ENCODE measurements around the gene GNG12. TPM values are rescaled to one million over a fixed set of nuclear protein-coding genes. Genes with fewer than 3 reads are reported as not detected.

The GNG12 gene
- total RNA-seq, 1 experiment from 2014 or later, result 360 TPM

GRCh38 chr1:67824766-67825165 is 8.5 kb downstream of the GNG12 start:
- no peak for DNase-seq (ENCODE audit: low read depth, low spot score)
- in situ Hi-C loops (cut with HindIII; ENCODE audit: low pct_unique_long_range_greater_than_20kb, low sequenced_read_pairs), result no loop called here

GRCh38 chr1:67823615-67824014 is 9.7 kb downstream of the GNG12 start:
- no peak for DNase-seq (ENCODE audit: low read depth, low spot score)
- in situ Hi-C loops (cut with HindIII; ENCODE audit: low pct_unique_long_range_greater_than_20kb, low sequenced_read_pairs), result no loop called here

DNA sequence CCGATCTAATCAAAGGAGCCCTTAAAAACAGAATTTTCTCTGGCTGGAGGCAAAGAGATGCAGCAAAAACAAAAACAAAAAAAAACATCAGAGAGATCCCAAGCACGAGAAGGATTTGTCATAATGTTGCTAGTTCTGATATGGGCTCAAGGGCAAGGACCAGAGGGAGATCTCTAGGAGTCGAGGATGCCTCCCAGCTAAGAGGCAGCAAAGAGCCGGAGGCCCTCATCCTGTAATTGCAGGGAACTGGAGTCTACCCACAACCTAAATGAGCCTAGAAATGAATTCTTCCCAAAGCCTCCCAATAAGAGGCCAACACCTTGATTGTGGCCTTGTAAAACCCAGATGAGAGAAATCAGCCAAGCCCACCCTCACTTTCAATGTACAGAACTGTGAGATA is 12.0 kb downstream of the GNG12 start:
- in situ Hi-C loops (cut with HindIII; ENCODE audit: low pct_unique_long_range_greater_than_20kb, low sequenced_read_pairs), result no loop called here
- DNase-seq (ENCODE audit: low read depth, low spot score), result no peak

DNA sequence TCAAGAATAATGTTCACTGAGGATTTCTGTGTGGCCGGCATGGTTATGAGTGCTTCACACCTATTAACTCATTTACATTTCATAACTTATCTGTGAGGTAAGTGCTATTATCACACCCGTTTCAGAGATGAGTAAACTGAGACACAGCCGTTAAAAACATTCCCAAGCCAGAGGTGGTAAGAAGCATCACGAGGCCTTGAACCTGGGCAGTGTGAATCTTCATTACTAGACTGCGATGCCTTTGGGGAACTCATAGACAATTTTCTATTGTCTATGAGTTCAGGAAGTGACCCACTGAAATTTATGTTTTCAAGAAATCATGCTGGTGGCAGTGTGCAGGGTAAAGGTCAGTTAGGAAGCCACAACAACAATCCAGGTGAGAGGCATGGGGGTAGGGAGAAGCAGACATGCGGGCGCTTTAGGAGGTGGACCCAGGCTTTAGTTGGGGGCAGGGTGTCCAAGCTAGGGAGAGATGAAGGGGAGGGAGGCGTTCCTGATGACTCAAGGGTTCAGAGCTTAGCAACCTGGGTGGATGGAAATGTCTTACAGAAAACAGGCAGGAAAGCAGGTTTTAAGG is 14.5 kb downstream of the GNG12 start:
- in situ Hi-C loops (cut with HindIII; ENCODE audit: low pct_unique_long_range_greater_than_20kb, low sequenced_read_pairs), result no loop called here
- no peak for DNase-seq (ENCODE audit: low read depth, low spot score)

GRCh38 chr1:67818162-67818561 is 15.1 kb downstream of the GNG12 start:
- no peak for DNase-seq (ENCODE audit: low read depth, low spot score)
- in situ Hi-C loops (cut with HindIII; ENCODE audit: low pct_unique_long_range_greater_than_20kb, low sequenced_read_pairs), result no loop called here

- no peak for DNase-seq (ENCODE audit: low read depth, low spot score)
- in situ Hi-C loops (cut with HindIII; ENCODE audit: low pct_unique_long_range_greater_than_20kb, low sequenced_read_pairs), result no loop called here
Measured at GRCh38 chr1:67817319-67817718, 15.9 kb downstream of the GNG12 start.

GRCh38 chr1:67816506-67816905 is 16.8 kb downstream of the GNG12 start:
- in situ Hi-C loops (cut with HindIII; ENCODE audit: low pct_unique_long_range_greater_than_20kb, low sequenced_read_pairs), result no loop called here
- no peak for DNase-seq (ENCODE audit: low read depth, low spot score)

GRCh38 chr1:67816095-67816475 is 17.2 kb downstream of the GNG12 start:
- DNase-seq (ENCODE audit: low read depth, low spot score), result no peak
- in situ Hi-C loops (cut with HindIII; ENCODE audit: low pct_unique_long_range_greater_than_20kb, low sequenced_read_pairs), result no loop called here

DNA sequence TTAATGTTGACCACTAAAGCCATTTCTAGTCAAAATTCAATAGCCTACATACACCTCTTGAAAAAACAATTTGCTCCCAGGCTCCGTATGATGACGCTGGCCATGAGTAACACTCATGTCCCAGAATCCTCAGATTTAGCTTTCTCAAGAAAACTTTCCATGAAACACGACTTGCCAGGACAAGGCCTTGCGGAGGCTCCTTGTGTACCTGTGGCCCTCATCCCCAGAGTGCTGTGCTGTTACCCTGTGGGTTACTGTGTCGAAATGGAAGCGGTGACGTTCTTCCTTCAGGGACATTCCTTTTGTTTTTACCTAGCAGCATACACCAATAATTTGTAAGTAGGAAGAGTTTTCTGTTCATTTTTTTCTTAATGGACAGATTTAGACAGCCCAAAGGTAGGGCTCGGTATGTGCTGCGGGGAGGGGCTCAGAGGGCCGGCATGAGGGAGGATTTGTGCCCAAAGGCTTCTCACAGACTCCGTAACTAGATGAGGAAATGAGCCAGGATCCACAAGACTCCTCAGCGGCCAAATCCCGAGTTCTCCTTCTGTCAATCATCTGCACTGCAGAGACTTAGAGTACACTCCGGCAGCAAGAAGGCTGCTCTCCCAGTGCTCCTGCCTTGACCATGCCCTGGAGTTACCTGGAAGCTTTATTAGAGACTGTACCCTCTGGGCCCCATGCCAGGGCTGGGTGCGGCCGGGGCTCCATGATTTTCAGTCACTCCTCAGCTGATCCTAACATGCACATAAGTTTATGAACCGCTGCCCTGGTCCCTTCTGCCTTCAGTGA is 17.8 kb downstream of the GNG12 start:
- no peak for DNase-seq (ENCODE audit: low read depth, low spot score)
- in situ Hi-C loops (cut with HindIII; ENCODE audit: low pct_unique_long_range_greater_than_20kb, low sequenced_read_pairs), result no loop called here

DNA sequence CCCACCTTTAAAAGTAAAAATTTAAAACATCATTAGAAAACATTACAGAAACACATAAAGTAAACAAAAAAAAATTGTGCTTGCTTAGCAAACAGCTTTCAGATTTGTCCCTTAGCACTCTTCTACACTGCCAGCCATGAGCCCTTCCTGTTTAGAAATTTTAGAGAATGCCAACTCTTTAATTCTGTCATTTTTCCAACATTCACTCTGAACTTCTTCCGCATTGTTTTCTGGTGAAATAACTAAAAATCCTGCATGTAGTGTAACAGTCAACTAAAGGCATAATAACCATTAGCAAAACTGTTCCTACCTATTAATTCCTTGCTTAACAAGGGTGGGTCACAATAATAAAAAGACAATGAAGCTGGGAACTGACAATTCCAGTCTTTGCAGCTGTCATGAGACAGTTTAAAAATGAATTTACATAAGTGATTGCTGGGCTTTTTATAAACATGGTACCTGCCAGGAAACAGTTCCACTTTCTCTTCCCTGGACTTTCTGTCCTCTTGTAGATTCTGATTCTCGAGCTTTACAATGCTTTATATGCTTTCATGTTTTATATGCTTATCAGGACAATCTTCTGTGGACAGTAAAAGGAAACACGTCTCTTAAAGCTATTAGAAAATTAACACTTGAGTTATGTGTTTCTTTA is 19.0 kb downstream of the GNG12 start:
- in situ Hi-C loops (cut with HindIII; ENCODE audit: low pct_unique_long_range_greater_than_20kb, low sequenced_read_pairs), result no loop called here
- DNase-seq (ENCODE audit: low read depth, low spot score), result no peak

- in situ Hi-C loops (cut with HindIII; ENCODE audit: low pct_unique_long_range_greater_than_20kb, low sequenced_read_pairs), result no loop called here
- no peak for DNase-seq (ENCODE audit: low read depth, low spot score)
Measured at GRCh38 chr1:67812226-67812625, 21.0 kb downstream of the GNG12 start.

DNA sequence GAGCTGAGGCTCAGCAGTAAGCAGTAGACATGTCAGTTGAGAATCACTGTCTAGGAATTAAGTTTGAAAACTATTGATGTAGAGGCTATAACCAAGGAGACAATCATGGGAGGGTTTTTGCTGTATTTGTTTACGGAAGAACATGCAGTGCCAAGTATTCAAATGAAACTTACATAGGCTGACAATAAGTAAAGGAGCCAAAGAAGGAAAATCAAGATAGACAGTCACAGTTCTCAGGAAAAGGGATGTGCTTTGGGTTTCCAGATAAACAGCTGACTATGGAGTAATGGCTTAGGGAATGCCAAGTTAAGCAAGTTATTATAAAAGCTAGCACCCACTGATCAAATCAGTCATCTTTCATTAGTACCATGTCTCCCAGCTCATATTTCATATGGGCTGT is 21.5 kb downstream of the GNG12 start:
- in situ Hi-C loops (cut with HindIII; ENCODE audit: low pct_unique_long_range_greater_than_20kb, low sequenced_read_pairs), result no loop called here

GRCh38 chr1:67809887-67810286 is 23.4 kb downstream of the GNG12 start:
- no peak for DNase-seq (ENCODE audit: low read depth, low spot score)
- in situ Hi-C loops (cut with HindIII; ENCODE audit: low pct_unique_long_range_greater_than_20kb, low sequenced_read_pairs), result no loop called here

More for the DNA sequence above, 21.5 kb downstream of the GNG12 start:
- DNase-seq (ENCODE audit: low read depth, low spot score), result no peak

- DNase-seq (ENCODE audit: low read depth, low spot score), result no peak
- in situ Hi-C loops (cut with HindIII; ENCODE audit: low pct_unique_long_range_greater_than_20kb, low sequenced_read_pairs), result no loop called here
Measured at GRCh38 chr1:67807282-67807681, 26.0 kb downstream of the GNG12 start.

DNA sequence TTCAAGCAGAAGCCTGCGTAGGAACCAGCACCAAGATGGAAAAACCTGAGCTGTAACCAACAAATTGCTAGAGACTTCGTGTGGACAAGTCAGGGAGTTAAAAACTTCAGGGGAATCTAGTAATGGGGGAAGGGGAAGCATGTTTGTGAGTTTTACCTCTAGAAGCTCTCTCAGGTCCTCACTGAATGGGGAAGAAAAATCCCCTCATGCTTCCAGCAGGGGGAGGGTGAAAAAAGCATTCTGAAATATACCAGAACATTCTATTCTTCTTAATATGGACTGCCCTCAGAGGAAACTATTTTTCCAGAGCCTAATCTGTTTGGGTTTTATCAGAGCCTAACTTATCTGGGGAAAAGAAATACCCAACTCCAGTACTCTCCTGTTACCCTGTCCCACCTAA is 28.6 kb downstream of the GNG12 start:
- in situ Hi-C loops (cut with HindIII; ENCODE audit: low pct_unique_long_range_greater_than_20kb, low sequenced_read_pairs), result no loop called here
- DNase-seq (ENCODE audit: low read depth, low spot score), result no peak

GRCh38 chr1:67803380-67804279 is 29.6 kb downstream of the GNG12 start:
- in situ Hi-C loops (cut with HindIII; ENCODE audit: low pct_unique_long_range_greater_than_20kb, low sequenced_read_pairs), result no loop called here
- DNase-seq (ENCODE audit: low read depth, low spot score), result no peak

GRCh38 chr1:67802565-67802964 is 30.7 kb downstream of the GNG12 start:
- no peak for DNase-seq (ENCODE audit: low read depth, low spot score)
- in situ Hi-C loops (cut with HindIII; ENCODE audit: low pct_unique_long_range_greater_than_20kb, low sequenced_read_pairs), result no loop called here

- no peak for DNase-seq (ENCODE audit: low read depth, low spot score)
- in situ Hi-C loops (cut with HindIII; ENCODE audit: low pct_unique_long_range_greater_than_20kb, low sequenced_read_pairs), result no loop called here
Measured at GRCh38 chr1:67801903-67802302, 31.4 kb downstream of the GNG12 start.

Measured in SK-MEL-5 (cell line).